Measurements from ENCODE around the gene CLDN5.

GRCh38 chr22:19510919-19511341 is 13.3 kb downstream of the CLDN5 start:
- TF ChIP-seq CTCF (conservative IDR thresholded peaks at IDR 0.05 in 1 of 2, IDR thresholded peaks at IDR 0.05 in 1 of 2; ENCODE audit: extremely low read depth in 1 of 2, insufficient read depth in 1 of 2, low read depth in 1 of 2, low read length in 2 of 2) (peak in 1 of 2 donors; percentile 12), EZH2 (IDR thresholded peaks at IDR 0.05; ENCODE audit: borderline replicate concordance, low read length) (no peak)
